22Rv1 (cell line): Measurements from ENCODE around the gene ATG4C.

Experiments
- CTCF ChIP-seq: fragments of 450-650 bp; IDR thresholded peaks from 2 replicates; pipeline ENCODE4 v1.5.1; 2017; ENCODE audit warnings: mild to moderate bottlenecking
- ZFX ChIP-seq: fragments of 450-650 bp; IDR thresholded peaks from 2 replicates; pipeline ENCODE4 v1.6.1; 2017; ENCODE audit warnings: antibody characterized with exemption, borderline replicate concordance

- TF ChIP-seq CTCF, result no peak
- no peak for TF ChIP-seq ZFX
These were observed 124.3 kb downstream of the ATG4C start for GRCh38 chr1:62908168-62908695.
